HCT116 (cell line): ENCODE data around the gene KCNC3. TPM values are rescaled to one million over a fixed set of nuclear protein-coding genes. Genes with fewer than 3 reads are reported as not detected.

Source experiments
- ATAC-seq: fragments of 200-7000 bp; cut with Tn5 transposase; 2 replicates; pipeline ENCODE4 v1.9.1; 2020; ENCODE audit warnings: mild to moderate bottlenecking, moderate library complexity
- BruUV-seq: library from RNA; stranded (reverse); fragments of 400-500 nt; replicated peaks from 2 replicates; lab custom pipeline; 2021; lab: Mats Ljungman, UMichigan
- CTCF ChIA-PET: fragments of 300-600 bp; sonication (Branson Sonifier 250); formaldehyde crosslinking; loops from one replicate; lab custom pipeline; 2021; ENCODE audit warnings: antibody characterized with exemption; lab: Charles Lee
- POLR2A ChIA-PET: fragments of 300-600, 350-600 bp; sonication (Branson Sonifier 250); formaldehyde crosslinking; loops from one replicate; lab custom pipeline; 2021; ENCODE audit warnings: antibody characterized with exemption; lab: Charles Lee
- RAD21 ChIA-PET, 2 experiments: fragments of 300-600 bp; sonication (Branson Sonifier 250); formaldehyde crosslinking; loops; one replicate each; lab custom pipeline; 2023; ENCODE audit warnings: low total read pairs in 2 of 2; ENCODE audit not compliant: uncharacterized antibody in 2 of 2, unreplicated experiment in 2 of 2, low non-redundant PET in 1 of 2; lab: Charles Lee
- DNase-seq: peaks from one replicate; pipeline ENCODE4 v3.0.0-alpha.2; 2010; ENCODE audit warnings: low read depth, low spot score
- H2AFZ ChIP-seq: fragments of 200-600 bp; shearing (Covaris generic), sonication (generic); 2 replicates; pipeline ENCODE4 v1.6.1; 2017; ENCODE audit warnings: low read depth, mixed run types, mixed read lengths, antibody characterized with exemption, low read length; ENCODE audit not compliant: poor library complexity, severe bottlenecking
- H3K27ac ChIP-seq: 2 replicates; pipeline ENCODE4 v1.5.1; 2012; ENCODE audit warnings: low read depth, low read length
- H3K27me3 ChIP-seq: fragments of 200-600 bp; sonication (generic); 2 replicates; pipeline ENCODE4 v1.6.1; 2016; ENCODE audit warnings: mixed run types, low read length, mixed read lengths; ENCODE audit not compliant: insufficient read depth
- H3K36me3 ChIP-seq, 2 experiments: fragments of 200-500 bp in 1 of 2; fragments of 200-600 bp in 1 of 2; sonication (Bioruptor generic) in 1 of 2; sonication (generic) in 1 of 2; 2 replicates each; pipeline versions ENCODE4 v1.5.1 to v1.6.1; 2014 to 2016; ENCODE audit warnings: low read length in 2 of 2, inconsistent platforms in 1 of 2, mixed read lengths in 1 of 2, mixed run types in 1 of 2; ENCODE audit not compliant: insufficient read depth in 2 of 2, control insufficient read depth in 1 of 2
- H3K4me1 ChIP-seq, 2 experiments: fragments of 200-600 bp in 1 of 2; sonication (generic) in 1 of 2; 2 replicates each; pipeline versions ENCODE4 v1.5.1 to v1.6.1; 2012 to 2017; ENCODE audit warnings: low read length in 2 of 2, inconsistent platforms in 1 of 2, mild to moderate bottlenecking in 1 of 2, mixed read lengths in 1 of 2, mixed run types in 1 of 2, moderate library complexity in 1 of 2; ENCODE audit not compliant: insufficient read depth in 2 of 2, control insufficient read depth in 1 of 2
- H3K4me2 ChIP-seq: fragments of 200-600 bp; sonication (generic); 2 replicates; pipeline ENCODE4 v1.6.1; 2017; ENCODE audit warnings: mixed run types, low read length, mixed read lengths
- H3K4me3 ChIP-seq, 2 experiments: fragments of 200-600 bp in 1 of 2; sonication (generic) in 1 of 2; replicated peaks in 1 of 2; 2 replicates each; pipeline ENCODE4 v1.5.1; 2011 to 2016; ENCODE audit warnings: low read length in 2 of 2, control low read depth in 1 of 2, low read depth in 1 of 2, mild to moderate bottlenecking in 1 of 2, mixed read lengths in 1 of 2, mixed run types in 1 of 2
- H3K79me2 ChIP-seq: fragments of 200-600 bp; sonication (generic); 2 replicates; pipeline ENCODE4 v1.6.1; 2017; ENCODE audit warnings: mild to moderate bottlenecking, mixed run types, low read length, moderate library complexity, mixed read lengths; ENCODE audit not compliant: insufficient read depth
- H3K9ac ChIP-seq: fragments of 200-600 bp; sonication (generic); 2 replicates; pipeline ENCODE4 v1.6.1; 2016; ENCODE audit warnings: low read length, mixed read lengths
- H3K9me2 ChIP-seq: fragments of 200-600 bp; sonication (generic), shearing (Covaris generic); 2 replicates; pipeline ENCODE4 v1.6.1; 2017; ENCODE audit warnings: mixed run types, mild to moderate bottlenecking, moderate library complexity; ENCODE audit not compliant: insufficient read depth
- H3K9me3 ChIP-seq, 2 experiments: fragments of 200-500 bp in 1 of 2; fragments of 200-600 bp in 1 of 2; sonication (Bioruptor generic) in 1 of 2; sonication (generic) in 1 of 2; 2 replicates each; pipeline ENCODE4 v1.6.1; 2014 to 2017; ENCODE audit warnings: low read length in 2 of 2, mixed read lengths in 2 of 2, inconsistent platforms in 1 of 2, low read depth in 1 of 2, mild to moderate bottlenecking in 1 of 2, mixed run types in 1 of 2, moderate library complexity in 1 of 2; ENCODE audit not compliant: control insufficient read depth in 1 of 2, insufficient read depth in 1 of 2
- H4K20me1 ChIP-seq: fragments of 200-600 bp; sonication (generic), shearing (Covaris generic); 2 replicates; pipeline ENCODE4 v1.6.1; 2017; ENCODE audit warnings: mixed run types, mild to moderate bottlenecking, moderate library complexity; ENCODE audit not compliant: insufficient read depth
- ATF3 ChIP-seq: IDR thresholded peaks from 2 replicates; pipeline ENCODE4 v1.6.1; 2012
- EGR1 ChIP-seq: IDR thresholded peaks from 2 replicates; pipeline ENCODE4 v1.6.1; 2012; ENCODE audit warnings: low read depth
- ELF1 ChIP-seq: IDR thresholded peaks from 2 replicates; pipeline ENCODE4 v1.6.1; 2012; ENCODE audit warnings: low read depth, borderline replicate concordance
- MAX ChIP-seq: IDR thresholded peaks from 2 replicates; pipeline ENCODE4 v1.6.1; 2012
- POLR2A ChIP-seq: IDR thresholded peaks from 2 replicates; pipeline ENCODE4 v1.7.0; 2011; ENCODE audit warnings: borderline replicate concordance; ENCODE audit not compliant: insufficient read depth, insufficient read length; ENCODE audit errors: extremely low read depth
- RAD21 ChIP-seq: IDR thresholded peaks from 2 replicates; pipeline ENCODE4 v1.6.1; 2012; ENCODE audit warnings: low read depth, mild to moderate bottlenecking
- REST ChIP-seq: IDR thresholded peaks from 2 replicates; pipeline ENCODE4 v1.6.1; 2012; ENCODE audit warnings: low read depth
- TCF7L2 ChIP-seq: IDR thresholded peaks from 2 replicates; pipeline ENCODE4 v1.7.0; 2011; ENCODE audit warnings: borderline replicate concordance, inconsistent platforms; ENCODE audit not compliant: insufficient read depth, insufficient read length; ENCODE audit errors: extremely low read depth
- ZBTB33 ChIP-seq: IDR thresholded peaks from 2 replicates; pipeline ENCODE4 v1.6.1; 2011; ENCODE audit warnings: mild to moderate bottlenecking, low read length, moderate library complexity; ENCODE audit not compliant: insufficient replicate concordance; ENCODE audit errors: extremely low read depth
- intact Hi-C: fragments of 100-400 bp; cut with micrococcal nuclease; formaldehyde crosslinking; loops from 2 replicates; pipeline ENCODE4 v1.10.0; 2022
- total RNA-seq: library from RNA; stranded (reverse); gene quantifications from one replicate; pipeline ENCODE4 v1.2.1, GENCODE V29; 2021; ENCODE audit not compliant: unreplicated experiment

The KCNC3 gene
- total RNA-seq, 1 experiment from 2014 or later, result 6.9 TPM

GRCh38 chr19:50275577-50276368 is 53.4 kb downstream of the KCNC3 start:
- no peak for DNase-seq
- BruUV-seq, result no TSS peak
- no peak overlapping the region for H3K9ac ChIP-seq

More at GRCh38 chr19:50275577-50276368, 53.4 kb downstream of the KCNC3 start:
- Histone ChIP-seq H3K4me1 (no peaks in the 10 kb centered on the region), H3K27ac (no peak overlapping the region), H3K4me3 (no peak overlapping the region), H3K9me2 (no peaks in the 10 kb centered on the region), H3K4me2 (no peak overlapping the region), H2AFZ (no peak overlapping the region), H3K27me3 (no peaks in the 10 kb centered on the region), H3K36me3 (peaks cover 4 to 12% of the 10 kb centered on the region in 2 experiments; a peak in 1 of 4 replicates), H4K20me1 (no peaks in the 10 kb centered on the region), H3K79me2 (no peaks in the 10 kb centered on the region), H3K9me3 (no peaks in the 10 kb centered on the region)
- POLR2A ChIA-PET, result no interaction called here
- TF ChIP-seq TCF7L2 (no peak), ELF1 (no peak), RAD21 (no peak), POLR2A (no peak), ZBTB33 (no peak), MAX (no peak), REST (no peak), ATF3 (no peak), EGR1 (no peak)
- RAD21 ChIA-PET, result no interaction called here
- CTCF ChIA-PET, result interaction anchor here (1.0 kb wide), 1 partner anchor 17 kb away, joined by 4 read pairs; no protein-coding TSS in a partner anchor
- intact Hi-C loops, result no loop called here
- ATAC-seq, result no peak
